ENCODE data around the gene HLA-DOA. TPM values are rescaled to one million over a fixed set of nuclear protein-coding genes. Genes with fewer than 3 reads are reported as not detected.

HLA-DOA gene
- total RNA-seq, 2 experiments from 2014 or later: 3.4 to 4.1 TPM

DNA sequence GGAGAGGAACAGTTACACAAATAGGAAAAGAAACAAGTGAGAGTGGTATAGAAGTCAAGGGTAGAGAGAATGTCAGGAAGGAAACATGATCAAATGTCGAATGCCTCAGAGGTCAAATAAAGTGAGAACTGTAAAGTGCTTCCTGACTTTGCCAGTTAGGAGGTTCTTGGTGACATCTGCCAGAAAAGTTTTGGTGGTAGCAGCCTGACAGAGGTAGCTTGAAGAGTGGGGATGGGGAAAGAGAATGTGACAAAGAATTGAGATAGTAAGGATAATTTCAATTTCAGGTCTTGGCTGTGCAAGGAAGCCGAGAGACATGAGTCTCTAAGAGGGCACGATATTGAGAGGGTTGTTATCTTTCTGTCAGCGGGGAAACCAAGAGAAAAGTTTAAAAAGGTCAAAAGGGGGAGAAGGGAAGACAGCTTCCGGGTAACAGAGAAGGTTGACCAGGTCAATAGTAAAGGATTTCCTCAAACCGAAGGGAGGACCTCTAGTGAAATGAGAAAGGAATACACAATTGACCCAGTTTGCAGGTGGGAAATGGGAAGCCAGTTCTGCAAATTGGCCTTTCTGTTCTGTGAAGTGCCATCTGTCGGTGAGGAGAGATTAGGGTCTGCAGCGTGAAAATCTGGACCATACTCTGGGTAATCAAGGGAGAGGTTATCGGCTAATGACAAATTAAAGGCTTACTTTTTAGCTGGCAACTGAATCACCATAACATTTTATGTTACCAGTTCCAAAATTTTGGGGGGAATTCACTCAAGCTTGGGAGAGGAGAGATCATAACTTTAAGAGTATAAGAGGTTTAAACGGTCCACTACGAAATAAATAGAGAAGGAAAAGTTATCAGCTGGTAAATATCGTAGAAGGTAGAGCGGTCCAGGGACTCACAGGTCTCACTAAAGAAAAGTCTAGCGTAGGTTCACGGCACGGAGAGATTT is 42.0 kb downstream of the HLA-DOA start:
- ChIA-PET CTCF (interaction anchor here (0.6 to 13.5 kb wide), 17 partner anchors 14 to 339 kb away, joined by 3 to 259 read pairs (median 6); partner anchors contain the start of genes HLA-DMA, HLA-DMB, PSMB9 and TAP2), POLR2A (interaction anchor here (0.7 to 17.7 kb wide), 18 partner anchors 7 to 1227 kb away, joined by 3 to 656 read pairs (median 20); partner anchors contain the start of genes HLA-DMA, HLA-DMB, HLA-DPA1 and PSMB8)
- H3K27me3 Mint-ChIP-seq: no peaks in the 10 kb centered on the region
- no peaks in the 10 kb centered on the region for H3K9me3 Mint-ChIP-seq
- H3K4me1 Mint-ChIP-seq: peaks cover 29% of the 10 kb centered on the region
- peak overlapping the region; percentile 98 for H3K27ac Mint-ChIP-seq
- DNase-seq: peak; percentile 42
- peak overlapping the region; percentile 97 for H3K4me3 Mint-ChIP-seq
- H3K36me3 Mint-ChIP-seq (ENCODE audit: low read depth): peaks cover 33% of the 10 kb centered on the region

DNA sequence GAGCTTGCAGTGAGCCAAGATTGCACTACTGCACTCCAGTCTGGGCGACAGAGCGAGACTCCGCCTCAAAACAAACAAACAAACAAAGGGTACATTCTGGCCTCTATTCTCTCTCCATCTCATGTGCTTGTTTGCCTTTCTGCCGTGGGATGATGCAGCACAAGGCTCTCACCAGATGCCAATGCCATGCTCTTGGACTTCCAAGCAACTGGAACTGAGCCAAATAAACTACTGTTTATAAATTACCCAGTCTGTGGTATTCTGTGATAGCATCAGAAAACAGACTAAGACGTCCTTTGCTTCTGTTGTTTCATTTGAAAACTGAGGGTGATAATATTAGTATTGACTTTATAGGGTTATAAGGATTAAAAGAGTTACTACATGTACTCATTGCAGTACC is 44.6 kb downstream of the HLA-DOA start:
- Mint-ChIP-seq H3K36me3 (ENCODE audit: low read depth) (peaks cover 14% of the 10 kb centered on the region), H3K27ac (no peak overlapping the region), H3K27me3 (no peaks in the 10 kb centered on the region), H3K4me1 (peaks cover 38% of the 10 kb centered on the region), H3K4me3 (no peak overlapping the region), H3K9me3 (no peaks in the 10 kb centered on the region)
- ChIA-PET CTCF (interaction anchor here (1.2 to 13.5 kb wide), 5 partner anchors 11 to 126 kb away, joined by 4 to 259 read pairs (median 41); partner anchors contain the start of genes HLA-DMA and TAP2), POLR2A (interaction anchor here (1.7 to 17.7 kb wide), 3 partner anchors 10 to 70 kb away, joined by 5 to 538 read pairs (median 179); partner anchors contain the start of gene HLA-DMA)
- no peak for DNase-seq

DNA sequence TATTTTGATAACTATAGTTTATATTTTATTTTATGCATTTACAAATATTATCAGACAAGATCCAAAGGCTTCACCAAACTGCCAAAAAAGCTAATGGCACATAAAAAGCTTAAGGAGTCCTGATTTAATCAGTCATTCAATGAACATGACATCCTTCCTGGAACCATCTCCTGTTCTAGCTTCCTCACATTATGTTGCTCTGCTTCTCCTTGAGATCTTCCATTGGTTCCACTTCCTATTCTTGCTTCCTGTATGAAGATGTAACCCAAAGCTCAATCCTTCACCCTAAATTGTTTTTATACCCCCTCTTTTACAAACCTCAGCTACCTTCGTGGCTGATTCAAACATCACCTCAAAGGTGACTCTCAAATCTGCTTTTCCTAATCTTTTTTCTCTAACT is 45.5 kb downstream of the HLA-DOA start:
- H3K27ac Mint-ChIP-seq: no peak overlapping the region
- H3K4me1 Mint-ChIP-seq: peaks cover 38% of the 10 kb centered on the region

DNA sequence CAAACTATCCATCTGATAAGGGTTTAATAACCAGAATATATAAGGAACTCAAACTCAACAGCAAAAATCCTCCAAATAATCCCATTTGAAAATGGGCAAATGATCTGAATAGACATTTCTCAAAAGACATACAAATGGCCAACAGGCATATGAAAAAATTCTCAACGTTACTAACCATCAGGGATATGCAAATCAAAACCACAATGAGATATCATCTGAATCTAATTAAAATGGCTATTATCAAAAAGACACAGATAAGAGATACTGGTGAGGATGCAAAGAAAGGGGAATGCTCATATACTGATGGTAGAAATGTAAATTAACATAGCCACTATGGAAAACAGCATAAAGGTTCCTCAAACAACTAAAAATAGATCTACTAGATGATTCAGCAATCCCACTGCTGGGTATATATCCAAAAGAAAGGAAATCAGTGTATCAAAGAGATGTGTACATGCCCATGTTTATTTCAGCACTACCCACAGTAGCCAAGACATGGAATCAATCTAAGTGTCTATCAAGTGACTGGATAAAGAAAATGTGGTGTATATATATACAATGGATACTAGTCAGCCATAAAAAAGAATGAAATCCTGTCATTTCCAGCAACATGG is 47.1 kb downstream of the HLA-DOA start:
- POLR2A ChIA-PET: interaction anchor here (2.0 to 17.7 kb wide), 4 partner anchors 9 to 17 kb away, joined by 5 to 538 read pairs (median 26); partner anchors contain the start of gene HLA-DMA

More for the DNA sequence above, 45.5 kb downstream of the HLA-DOA start:
- no peak overlapping the region for H3K4me3 Mint-ChIP-seq
- CTCF ChIA-PET: interaction anchor here (0.9 to 4.0 kb wide), 6 partner anchors 8 to 125 kb away, joined by 3 to 48 read pairs (median 6); partner anchors contain the start of genes HLA-DMA and TAP2
- no peak for DNase-seq
- H3K36me3 Mint-ChIP-seq (ENCODE audit: low read depth): peaks cover 13% of the 10 kb centered on the region
- H3K27me3 Mint-ChIP-seq: no peaks in the 10 kb centered on the region
- POLR2A ChIA-PET: interaction anchor here (0.7 to 17.7 kb wide), 7 partner anchors 9 to 883 kb away, joined by 3 to 538 read pairs (median 5); partner anchors contain the start of gene HLA-DMA
- no peaks in the 10 kb centered on the region for H3K9me3 Mint-ChIP-seq

DNA sequence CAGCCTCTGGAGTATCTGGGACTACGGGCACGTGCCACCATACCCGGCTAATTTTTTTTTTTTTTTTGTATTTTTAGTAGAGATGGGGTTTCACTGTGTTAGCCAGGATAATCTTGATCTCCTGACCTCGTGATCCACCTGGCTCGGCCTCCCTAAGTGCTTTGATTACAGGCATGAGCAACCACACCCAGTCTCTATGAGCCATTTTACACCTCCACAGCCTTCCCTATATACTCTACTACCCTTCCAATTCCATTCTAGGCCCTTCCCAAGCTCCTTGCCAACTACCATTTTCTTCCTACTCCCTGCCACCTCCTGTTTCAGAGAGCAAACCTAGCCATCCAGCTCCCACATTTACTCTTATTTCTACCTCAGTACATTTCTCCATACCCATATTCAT is 48.8 kb downstream of the HLA-DOA start:
- peaks cover 6% of the 10 kb centered on the region for H3K36me3 Mint-ChIP-seq (ENCODE audit: low read depth)
- DNase-seq: no peak
- H3K27me3 Mint-ChIP-seq: no peaks in the 10 kb centered on the region
- H3K9me3 Mint-ChIP-seq: no peaks in the 10 kb centered on the region
- no peak overlapping the region for H3K4me3 Mint-ChIP-seq
- H3K27ac Mint-ChIP-seq: no peak overlapping the region
- peaks cover 21% of the 10 kb centered on the region for H3K4me1 Mint-ChIP-seq
- ChIA-PET POLR2A (interaction anchor here (1.8 to 17.7 kb wide), 3 partner anchors 7 to 12 kb away, joined by 3 to 538 read pairs (median 17); partner anchors contain the start of gene HLA-DMA), CTCF (interaction anchor here (1.0 to 4.0 kb wide), 2 partner anchors 7 to 11 kb away, joined by 3 to 48 read pairs; partner anchors contain the start of gene HLA-DMA)

More for the DNA sequence above, 47.1 kb downstream of the HLA-DOA start:
- H3K4me3 Mint-ChIP-seq: no peak overlapping the region
- peaks cover 36% of the 10 kb centered on the region for H3K4me1 Mint-ChIP-seq
- H3K9me3 Mint-ChIP-seq: no peaks in the 10 kb centered on the region
- CTCF ChIA-PET: interaction anchor here (1.3 to 4.0 kb wide), 3 partner anchors 9 to 29 kb away, joined by 6 to 48 read pairs (median 10); partner anchors contain the start of gene HLA-DMA
- no peak for DNase-seq
- no peaks in the 10 kb centered on the region for H3K27me3 Mint-ChIP-seq
- H3K27ac Mint-ChIP-seq: no peak overlapping the region
- H3K36me3 Mint-ChIP-seq (ENCODE audit: low read depth): peaks cover 8% of the 10 kb centered on the region

DNA sequence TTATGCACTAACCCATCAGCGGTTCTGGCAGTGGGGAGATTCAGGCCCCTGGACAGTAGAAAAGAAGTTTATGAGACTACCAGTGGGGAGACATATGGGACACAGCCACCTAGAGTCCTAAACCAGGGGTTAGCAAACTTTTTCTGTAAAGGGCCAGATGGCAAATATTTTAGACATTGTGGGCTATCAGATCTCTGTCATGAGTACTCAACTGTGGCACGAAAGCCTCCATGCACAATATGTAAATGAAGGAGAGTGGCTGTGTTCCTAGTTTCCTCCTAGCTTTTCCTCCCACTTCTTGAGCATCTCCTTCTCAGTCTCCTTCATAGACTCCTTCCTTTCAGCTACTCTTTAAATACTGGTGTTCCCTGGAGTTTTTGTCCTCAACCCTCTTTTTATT is 53.2 kb downstream of the HLA-DOA start:
- peaks cover 35% of the 10 kb centered on the region for H3K4me1 Mint-ChIP-seq
- no peak overlapping the region for H3K27ac Mint-ChIP-seq
- ChIA-PET POLR2A (interaction anchor here (3.8 to 13.5 kb wide), 3 partner anchors 13 to 61 kb away, joined by 26 to 538 read pairs (median 84); partner anchors contain the start of genes BRD2 and HLA-DMB), CTCF (interaction anchor here (1.9 to 13.5 kb wide), 5 partner anchors 15 to 88 kb away, joined by 5 to 259 read pairs (median 64); partner anchors contain the start of gene BRD2)
- no peaks in the 10 kb centered on the region for H3K27me3 Mint-ChIP-seq
- H3K4me3 Mint-ChIP-seq: no peak overlapping the region
- H3K9me3 Mint-ChIP-seq: no peaks in the 10 kb centered on the region
- H3K36me3 Mint-ChIP-seq (ENCODE audit: low read depth): peaks cover 6% of the 10 kb centered on the region
- DNase-seq: no peak

DNA sequence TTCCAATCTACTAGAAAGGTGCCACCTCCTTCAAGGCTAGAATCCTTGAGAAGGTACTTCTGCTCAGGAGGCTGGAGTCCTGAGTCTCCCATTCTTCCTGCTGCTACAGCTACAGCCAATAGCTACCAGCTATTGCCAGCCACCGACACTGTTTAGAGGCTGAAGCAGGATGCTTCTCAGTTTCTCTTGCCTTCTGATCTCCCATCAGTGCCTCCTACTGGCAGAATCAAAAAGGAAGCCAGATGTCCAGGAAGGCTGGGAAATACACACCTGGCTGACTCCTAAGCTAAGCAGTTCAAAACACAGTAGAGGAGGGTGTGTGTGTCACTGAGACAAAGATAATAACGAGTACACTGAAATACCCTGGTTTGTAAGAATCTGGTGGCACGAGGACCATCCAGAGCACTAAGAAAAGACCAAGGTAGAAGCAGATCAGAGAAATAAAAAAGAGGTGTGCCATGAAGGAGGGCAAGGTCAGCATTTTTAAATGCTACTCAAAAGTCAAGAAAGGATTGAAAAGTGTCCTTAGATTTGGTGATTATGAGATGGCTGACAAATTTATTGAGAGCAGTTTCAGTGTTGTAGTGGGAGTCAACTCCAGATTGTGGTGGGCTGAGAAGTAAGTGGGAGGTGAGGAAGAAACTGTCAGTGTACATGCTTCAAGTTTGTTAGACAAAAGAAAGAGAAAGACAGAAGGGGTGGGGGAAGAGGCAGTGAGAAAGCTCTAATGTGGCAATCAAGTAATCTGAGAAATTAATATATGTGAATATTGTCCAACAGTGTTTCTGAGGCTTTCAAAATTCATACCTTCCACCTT is 54.2 kb downstream of the HLA-DOA start:
- H3K4me1 Mint-ChIP-seq: peaks cover 38% of the 10 kb centered on the region
- ChIA-PET CTCF (interaction anchor here (0.6 to 13.5 kb wide), 25 partner anchors 8 to 315 kb away, joined by 3 to 259 read pairs (median 6); partner anchors contain the start of genes BRD2, HLA-DMB, HLA-DPB1 and TAP1), POLR2A (interaction anchor here (0.7 to 13.5 kb wide), 9 partner anchors 13 to 116 kb away, joined by 3 to 538 read pairs (median 4); partner anchors contain the start of genes BRD2, HLA-DMB and TAP2)
- H3K9me3 Mint-ChIP-seq: no peaks in the 10 kb centered on the region
- H3K27me3 Mint-ChIP-seq: no peaks in the 10 kb centered on the region
- no peak overlapping the region for H3K27ac Mint-ChIP-seq
- peaks cover 3% of the 10 kb centered on the region for H3K36me3 Mint-ChIP-seq (ENCODE audit: low read depth)
- peak; percentile 45 for DNase-seq
- H3K4me3 Mint-ChIP-seq: no peak overlapping the region

DNA sequence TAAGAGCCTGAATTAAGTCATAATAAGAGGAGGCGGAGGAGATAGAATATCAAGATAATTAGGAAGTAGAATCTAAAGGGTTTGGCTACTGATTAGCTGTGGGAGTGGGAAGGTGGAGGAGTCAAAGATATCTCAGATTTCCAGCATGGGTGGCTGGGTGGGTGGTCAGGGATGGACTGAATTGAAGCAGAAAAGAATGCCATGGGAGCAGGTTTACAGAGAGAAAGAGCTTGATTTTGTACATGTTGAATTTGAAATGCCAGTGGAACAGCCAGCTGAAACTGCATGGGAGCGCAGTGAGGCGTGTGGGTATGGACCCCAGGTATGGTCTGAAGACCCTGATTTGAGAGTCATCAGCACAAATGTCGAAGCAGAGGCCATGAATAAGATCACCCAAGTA is 55.1 kb downstream of the HLA-DOA start:
- H3K9me3 Mint-ChIP-seq: no peaks in the 10 kb centered on the region
- no peak overlapping the region for H3K27ac Mint-ChIP-seq

More for the DNA sequence above, 55.1 kb downstream of the HLA-DOA start:
- no peak for DNase-seq
- ChIA-PET CTCF (interaction anchor here (0.6 to 13.5 kb wide), 29 partner anchors 8 to 316 kb away, joined by 3 to 259 read pairs (median 6); partner anchors contain the start of genes BRD2, HLA-DMB, HLA-DPB1 and TAP1), POLR2A (interaction anchor here (0.7 to 13.5 kb wide), 9 partner anchors 12 to 115 kb away, joined by 3 to 538 read pairs (median 18); partner anchors contain the start of genes BRD2, HLA-DMB and TAP2)
- peaks cover 5% of the 10 kb centered on the region for H3K36me3 Mint-ChIP-seq (ENCODE audit: low read depth)
- H3K4me1 Mint-ChIP-seq: peaks cover 46% of the 10 kb centered on the region
- no peak overlapping the region for H3K4me3 Mint-ChIP-seq
- no peaks in the 10 kb centered on the region for H3K27me3 Mint-ChIP-seq

Other genes with a start within 250 kb of the HLA-DOA start
- gene HLA-DQB2, start 246.1 kb downstream of the HLA-DOA start, total RNA-seq: not detected
- 1 to 10 TPM; 1.5 to 2.2 TPM for gene HLA-DOB, start 192.6 kb downstream of the HLA-DOA start, total RNA-seq
- gene TAP2, start 170.9 kb downstream of the HLA-DOA start, total RNA-seq: 100 to 1,000 TPM; 203 to 211 TPM
- gene PSMB8, start 165.5 kb downstream of the HLA-DOA start, total RNA-seq: 100 to 1,000 TPM; 389 to 401 TPM
- gene TAP1, start 155.9 kb downstream of the HLA-DOA start, total RNA-seq: 100 to 1,000 TPM; 410 to 412 TPM
- gene PSMB9, start 155.4 kb downstream of the HLA-DOA start, total RNA-seq: 100 to 1,000 TPM; 368 to 372 TPM
- gene HLA-DMB, start 68.6 kb downstream of the HLA-DOA start, total RNA-seq: 10 to 100 TPM; 19.1 to 20.0 TPM
- gene HLA-DMA, start 56.5 kb downstream of the HLA-DOA start, total RNA-seq: 10 to 100 TPM; 54.0 to 54.3 TPM
- gene BRD2, start 41.0 kb downstream of the HLA-DOA start, total RNA-seq: 100 to 1,000 TPM; 290 to 297 TPM
- gene HLA-DPA1, start 64.1 kb upstream of the HLA-DOA start, total RNA-seq: 100 to 1,000 TPM; 173 to 176 TPM
- 10 to 100 TPM; 89.8 to 95.6 TPM for gene HLA-DPB1, start 66.4 kb upstream of the HLA-DOA start, total RNA-seq
- gene COL11A2, start 182.9 kb upstream of the HLA-DOA start, total RNA-seq: under 1 TPM; 0.53 to 0.60 TPM
- 10 to 100 TPM; 44.0 to 45.0 TPM for gene RXRB, start 191.1 kb upstream of the HLA-DOA start, total RNA-seq
- gene SLC39A7, start 191.3 kb upstream of the HLA-DOA start, total RNA-seq: 10 to 100 TPM; 52.8 to 53.8 TPM
- 10 to 100 TPM; 11.4 to 13.0 TPM for gene HSD17B8, start 195.1 kb upstream of the HLA-DOA start, total RNA-seq
- gene RING1, start 198.9 kb upstream of the HLA-DOA start, total RNA-seq: 10 to 100 TPM; 29.7 to 32.1 TPM

All from activated CD4-positive, alpha-beta memory T cell treated with anti-CD3 and anti-CD28 coated beads, Interleukin-2, amount 10 ng/mL, durations not matched to agents 7 days and 5 days (primary cell).